GM23338 (cell line): ENCODE results near the gene SQSTM1. TPM values are rescaled to one million over a fixed set of nuclear protein-coding genes. Genes with fewer than 3 reads are reported as not detected.

Source experiments
- ATAC-seq: fragments of 200-7000 bp; cut with Tn5 transposase; 3 replicates; pipeline ENCODE4 v1.9.1; 2020
- DNase-seq: peaks from one replicate; pipeline ENCODE4 v3.0.0-alpha.2; 2015; ENCODE audit warnings: low spot score
- H2AFZ ChIP-seq: fragments of 200-600 bp; sonication (generic); 2 replicates; pipeline ENCODE4 v1.8.0; 2016; ENCODE audit warnings: antibody characterized with exemption, mild to moderate bottlenecking, moderate library complexity
- H3F3A ChIP-seq: fragments of 200-600 bp; sonication (generic); replicated peaks from 2 replicates; pipeline ENCODE4 v1.8.0; 2017; ENCODE audit warnings: antibody characterized with exemption, mixed run types, low read depth
- H3K27ac ChIP-seq: fragments of 200-600 bp; sonication (generic); 2 replicates; pipeline ENCODE4 v1.6.1; 2016; ENCODE audit warnings: low read depth
- H3K27me3 ChIP-seq: fragments of 200-600 bp; sonication (generic); 2 replicates; pipeline ENCODE4 v1.8.0; 2016; ENCODE audit warnings: mild to moderate bottlenecking, mixed run types, moderate library complexity; ENCODE audit not compliant: insufficient read depth
- H3K36me3 ChIP-seq: fragments of 200-600 bp; sonication (generic); 2 replicates; pipeline ENCODE4 v1.8.0; 2016; ENCODE audit warnings: mild to moderate bottlenecking; ENCODE audit not compliant: insufficient read depth
- H3K4me1 ChIP-seq: fragments of 200-600 bp; sonication (generic); 2 replicates; pipeline ENCODE4 v1.8.0; 2016; ENCODE audit warnings: mild to moderate bottlenecking, moderate library complexity; ENCODE audit not compliant: insufficient read depth
- H3K4me2 ChIP-seq: fragments of 200-600 bp; sonication (generic); 2 replicates; pipeline ENCODE4 v1.7.1; 2017; ENCODE audit warnings: mixed run types
- H3K4me3 ChIP-seq: fragments of 200-600 bp; sonication (generic); 2 replicates; pipeline ENCODE4 v1.6.1; 2016; ENCODE audit warnings: mixed run types
- H3K79me2 ChIP-seq: fragments of 200-600 bp; sonication (generic); replicated peaks from 2 replicates; pipeline ENCODE4 v1.8.0; 2017; ENCODE audit warnings: mild to moderate bottlenecking; ENCODE audit not compliant: insufficient read depth
- H3K9me2 ChIP-seq: fragments of 200-600 bp; sonication (generic); 2 replicates; pipeline ENCODE4 v1.8.0; 2017; ENCODE audit not compliant: insufficient read depth
- H4K20me1 ChIP-seq: fragments of 200-600 bp; sonication (generic); replicated peaks from 2 replicates; pipeline ENCODE4 v1.8.0; 2017; ENCODE audit warnings: mild to moderate bottlenecking; ENCODE audit not compliant: insufficient read depth
- H3K27ac Mint-ChIP-seq: 2 replicates; pipeline ENCODE4 v1.8.0; 2020; ENCODE audit warnings: inconsistent platforms, mild to moderate bottlenecking, moderate library complexity, mixed read lengths
- H3K27me3 Mint-ChIP-seq: 3 replicates; pipeline ENCODE4 v1.8.0; 2022; ENCODE audit warnings: low read depth, mild to moderate bottlenecking, moderate library complexity, mixed read lengths, inconsistent platforms; ENCODE audit not compliant: insufficient read depth, poor library complexity
- H3K36me3 Mint-ChIP-seq: 3 replicates; pipeline ENCODE4 v1.8.0; 2021; ENCODE audit warnings: low read depth, mild to moderate bottlenecking, inconsistent platforms, moderate library complexity, mixed read lengths
- H3K4me1 Mint-ChIP-seq: 3 replicates; pipeline ENCODE4 v1.8.0; 2020; ENCODE audit warnings: mild to moderate bottlenecking, inconsistent platforms, mixed read lengths
- H3K4me3 Mint-ChIP-seq: 3 replicates; pipeline ENCODE4 v1.8.0; 2021; ENCODE audit warnings: moderate library complexity, mild to moderate bottlenecking, inconsistent platforms, mixed read lengths
- H3K9me3 Mint-ChIP-seq: 3 replicates; pipeline ENCODE4 v1.8.0; 2020; ENCODE audit warnings: moderate library complexity, mild to moderate bottlenecking, inconsistent platforms, mixed read lengths
- CREB1 ChIP-seq: fragments of 250-450 bp; sonication (Bioruptor Pico); IDR thresholded peaks from 2 replicates; pipeline ENCODE4 v1.5.0; 2020; ENCODE audit warnings: low read depth, mild to moderate bottlenecking, moderate library complexity
- CTCF ChIP-seq, 2 experiments: fragments of 200-600 bp in 1 of 2; sonication (generic) in 1 of 2; conservative IDR thresholded peaks; 2 replicates each; pipeline versions ENCODE4 v1.5.1 to v1.6.1; 2016 to 2017; ENCODE audit warnings: antibody characterized with exemption in 2 of 2, low read depth in 2 of 2, mild to moderate bottlenecking in 2 of 2, moderate library complexity in 1 of 2
- ETS1 ChIP-seq: IDR thresholded peaks from 2 replicates; pipeline ENCODE4 v1.6.1; 2016; ENCODE audit warnings: antibody characterized with exemption
- EZH2 ChIP-seq: fragments of 200-600 bp; sonication (generic); IDR thresholded peaks from one replicate; pipeline ENCODE4 v1.8.0; 2017; ENCODE audit warnings: antibody characterized with exemption, mild to moderate bottlenecking, low read depth; ENCODE audit not compliant: unreplicated experiment
- EZH2phosphoT487 ChIP-seq: fragments of 200-600 bp; sonication (generic); IDR thresholded peaks from one replicate; pipeline ENCODE4 v1.8.1; 2018; ENCODE audit warnings: antibody characterized with exemption; ENCODE audit not compliant: unreplicated experiment
- JUNB ChIP-seq: IDR thresholded peaks from one replicate; pipeline ENCODE4 v1.6.1; 2016; ENCODE audit warnings: antibody characterized with exemption; ENCODE audit not compliant: unreplicated experiment
- NANOG ChIP-seq: IDR thresholded peaks from 2 replicates; pipeline ENCODE4 v1.6.1; 2016; ENCODE audit warnings: antibody characterized with exemption, borderline replicate concordance
- POLR2AphosphoS5 ChIP-seq: IDR thresholded peaks from 2 replicates; pipeline ENCODE4 v1.6.1; 2016; ENCODE audit warnings: antibody characterized with exemption, low read depth
- STAT1 ChIP-seq: IDR thresholded peaks from one replicate; pipeline ENCODE4 v1.6.1; 2016; ENCODE audit warnings: antibody characterized with exemption; ENCODE audit not compliant: unreplicated experiment
- ZNF114 ChIP-seq: fragments of 250-450 bp; sonication (Bioruptor Pico); IDR thresholded peaks from 2 replicates; pipeline ENCODE4 v1.5.0; 2020; ENCODE audit warnings: mild to moderate bottlenecking, moderate library complexity
- ZNF331 ChIP-seq: fragments of 250-450 bp; sonication (Bioruptor Pico); IDR thresholded peaks from 2 replicates; pipeline ENCODE4 v1.5.0; 2020; ENCODE audit warnings: low read depth, mild to moderate bottlenecking, moderate library complexity
- polyA plus RNA-seq: library from polyadenylated mRNA; unstranded; fragments of >200 nt; fragmentation: Nextera tagmentation; extraction: Ambion mirVana; gene quantifications from 2 replicates; pipeline ENCODE4 v1.2.1, GENCODE V29; 2016
- total RNA-seq: library from RNA; depleted of rRNA; stranded (reverse); fragments of >200 nt; shearing (Covaris generic); gene quantifications from 2 replicates; pipeline ENCODE4 v1.2.3, GENCODE V29; 2014
- TF ChIP-seq, protein P1 (sequence below): fragments of 250-450 bp; sonication (Bioruptor Pico); IDR thresholded peaks from 2 replicates; pipeline ENCODE4 v1.5.0; 2020; ENCODE audit warnings: mild to moderate bottlenecking, moderate library complexity
- TF ChIP-seq, protein P2 (sequence below): IDR thresholded peaks from one replicate; pipeline ENCODE4 v1.6.1; 2018; ENCODE audit warnings: antibody characterized with exemption; ENCODE audit not compliant: unreplicated experiment

SQSTM1 gene
- total and polyA plus RNA-seq, 2 experiments from 2014 or later, result 58.0 to 92.6 TPM

DNA sequence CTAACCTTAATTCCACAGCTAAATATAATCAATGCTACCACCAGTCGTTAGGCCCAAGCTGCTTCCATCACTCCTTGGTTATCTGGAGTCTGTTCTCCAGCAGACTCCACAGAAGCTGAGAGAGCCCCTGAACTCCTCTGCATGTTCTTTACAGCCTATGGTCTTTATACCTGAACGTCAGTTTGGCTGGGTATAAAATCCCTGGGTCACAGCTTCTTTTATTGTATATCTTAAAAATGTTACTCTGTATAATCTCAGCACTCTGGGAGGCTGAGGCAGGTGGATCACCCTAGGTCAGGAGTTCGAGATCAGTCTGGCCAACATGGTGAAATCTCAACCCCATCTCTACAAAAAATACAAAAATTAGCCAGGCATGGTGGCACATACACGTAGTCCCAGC is 61.6 kb downstream of the SQSTM1 start:
- Histone ChIP-seq H3K4me2 (no peak overlapping the region), H3K27me3 (no peaks in the 10 kb centered on the region), H3K79me2 (no peaks in the 10 kb centered on the region), H3K36me3 (peaks cover 24% of the 10 kb centered on the region), H4K20me1 (no peaks in the 10 kb centered on the region), H3K4me1 (no peaks in the 10 kb centered on the region), H3K9me2 (0 out of 2 replicates have a peak, but pooled peaks cover 2% of the 10 kb centered on the region), H3K27ac (no peak overlapping the region), H3K4me3 (no peak overlapping the region), H3F3A (no peaks in the 10 kb centered on the region), H2AFZ (no peak overlapping the region)
- Mint-ChIP-seq H3K4me1 (no peaks in the 10 kb centered on the region), H3K27ac (no peak overlapping the region), H3K4me3 (no peak overlapping the region), H3K27me3 (peaks cover 4% of the 10 kb centered on the region), H3K9me3 (peaks cover 39% of the 10 kb centered on the region), H3K36me3 (peaks cover 62% of the 10 kb centered on the region)
- no peak for ATAC-seq
- TF ChIP-seq ZNF114 (CRISPR knock-in tag) (no peak), CTCF (conservative IDR thresholded peaks at IDR 0.05; ENCODE audit: low read depth in 2 of 2) (no peak), JUNB (no peak), CREB1 (CRISPR knock-in tag) (no peak), ETS1 (no peak), EZH2 (no peak), STAT1 (no peak), POLR2AphosphoS5 (no peak), EZH2phosphoT487 (no peak), ZNF331 (no peak), NANOG (no peak)
- TF ChIP-seq, protein P1, sequence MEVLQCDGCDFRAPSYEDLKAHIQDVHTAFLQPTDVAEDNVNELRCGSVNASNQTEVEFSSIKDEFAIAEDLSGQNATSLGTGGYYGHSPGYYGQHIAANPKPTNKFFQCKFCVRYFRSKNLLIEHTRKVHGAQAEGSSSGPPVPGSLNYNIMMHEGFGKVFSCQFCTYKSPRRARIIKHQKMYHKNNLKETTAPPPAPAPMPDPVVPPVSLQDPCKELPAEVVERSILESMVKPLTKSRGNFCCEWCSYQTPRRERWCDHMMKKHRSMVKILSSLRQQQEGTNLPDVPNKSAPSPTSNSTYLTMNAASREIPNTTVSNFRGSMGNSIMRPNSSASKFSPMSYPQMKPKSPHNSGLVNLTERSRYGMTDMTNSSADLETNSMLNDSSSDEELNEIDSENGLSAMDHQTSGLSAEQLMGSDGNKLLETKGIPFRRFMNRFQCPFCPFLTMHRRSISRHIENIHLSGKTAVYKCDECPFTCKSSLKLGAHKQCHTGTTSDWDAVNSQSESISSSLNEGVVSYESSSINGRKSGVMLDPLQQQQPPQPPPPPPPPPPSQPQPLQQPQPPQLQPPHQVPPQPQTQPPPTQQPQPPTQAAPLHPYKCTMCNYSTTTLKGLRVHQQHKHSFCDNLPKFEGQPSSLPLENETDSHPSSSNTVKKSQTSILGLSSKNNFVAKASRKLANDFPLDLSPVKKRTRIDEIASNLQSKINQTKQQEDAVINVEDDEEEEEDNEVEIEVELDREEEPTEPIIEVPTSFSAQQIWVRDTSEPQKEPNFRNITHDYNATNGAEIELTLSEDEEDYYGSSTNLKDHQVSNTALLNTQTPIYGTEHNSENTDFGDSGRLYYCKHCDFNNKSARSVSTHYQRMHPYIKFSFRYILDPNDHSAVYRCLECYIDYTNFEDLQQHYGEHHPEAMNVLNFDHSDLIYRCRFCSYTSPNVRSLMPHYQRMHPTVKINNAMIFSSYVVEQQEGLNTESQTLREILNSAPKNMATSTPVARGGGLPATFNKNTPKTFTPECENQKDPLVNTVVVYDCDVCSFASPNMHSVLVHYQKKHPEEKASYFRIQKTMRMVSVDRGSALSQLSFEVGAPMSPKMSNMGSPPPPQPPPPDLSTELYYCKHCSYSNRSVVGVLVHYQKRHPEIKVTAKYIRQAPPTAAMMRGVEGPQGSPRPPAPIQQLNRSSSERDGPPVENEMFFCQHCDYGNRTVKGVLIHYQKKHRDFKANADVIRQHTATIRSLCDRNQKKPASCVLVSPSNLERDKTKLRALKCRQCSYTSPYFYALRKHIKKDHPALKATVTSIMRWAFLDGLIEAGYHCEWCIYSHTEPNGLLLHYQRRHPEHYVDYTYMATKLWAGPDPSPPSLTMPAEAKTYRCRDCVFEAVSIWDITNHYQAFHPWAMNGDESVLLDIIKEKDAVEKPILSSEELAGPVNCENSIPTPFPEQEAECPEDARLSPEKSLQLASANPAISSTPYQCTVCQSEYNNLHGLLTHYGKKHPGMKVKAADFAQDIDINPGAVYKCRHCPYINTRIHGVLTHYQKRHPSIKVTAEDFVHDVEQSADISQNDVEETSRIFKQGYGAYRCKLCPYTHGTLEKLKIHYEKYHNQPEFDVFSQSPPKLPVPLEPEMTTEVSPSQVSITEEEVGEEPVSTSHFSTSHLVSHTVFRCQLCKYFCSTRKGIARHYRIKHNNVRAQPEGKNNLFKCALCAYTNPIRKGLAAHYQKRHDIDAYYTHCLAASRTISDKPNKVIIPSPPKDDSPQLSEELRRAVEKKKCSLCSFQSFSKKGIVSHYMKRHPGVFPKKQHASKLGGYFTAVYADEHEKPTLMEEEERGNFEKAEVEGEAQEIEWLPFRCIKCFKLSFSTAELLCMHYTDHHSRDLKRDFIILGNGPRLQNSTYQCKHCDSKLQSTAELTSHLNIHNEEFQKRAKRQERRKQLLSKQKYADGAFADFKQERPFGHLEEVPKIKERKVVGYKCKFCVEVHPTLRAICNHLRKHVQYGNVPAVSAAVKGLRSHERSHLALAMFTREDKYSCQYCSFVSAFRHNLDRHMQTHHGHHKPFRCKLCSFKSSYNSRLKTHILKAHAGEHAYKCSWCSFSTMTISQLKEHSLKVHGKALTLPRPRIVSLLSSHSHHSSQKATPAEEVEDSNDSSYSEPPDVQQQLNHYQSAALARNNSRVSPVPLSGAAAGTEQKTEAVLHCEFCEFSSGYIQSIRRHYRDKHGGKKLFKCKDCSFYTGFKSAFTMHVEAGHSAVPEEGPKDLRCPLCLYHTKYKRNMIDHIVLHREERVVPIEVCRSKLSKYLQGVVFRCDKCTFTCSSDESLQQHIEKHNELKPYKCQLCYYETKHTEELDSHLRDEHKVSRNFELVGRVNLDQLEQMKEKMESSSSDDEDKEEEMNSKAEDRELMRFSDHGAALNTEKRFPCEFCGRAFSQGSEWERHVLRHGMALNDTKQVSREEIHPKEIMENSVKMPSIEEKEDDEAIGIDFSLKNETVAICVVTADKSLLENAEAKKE (CRISPR knock-in tag), result no peak
- TF ChIP-seq, protein P2, sequence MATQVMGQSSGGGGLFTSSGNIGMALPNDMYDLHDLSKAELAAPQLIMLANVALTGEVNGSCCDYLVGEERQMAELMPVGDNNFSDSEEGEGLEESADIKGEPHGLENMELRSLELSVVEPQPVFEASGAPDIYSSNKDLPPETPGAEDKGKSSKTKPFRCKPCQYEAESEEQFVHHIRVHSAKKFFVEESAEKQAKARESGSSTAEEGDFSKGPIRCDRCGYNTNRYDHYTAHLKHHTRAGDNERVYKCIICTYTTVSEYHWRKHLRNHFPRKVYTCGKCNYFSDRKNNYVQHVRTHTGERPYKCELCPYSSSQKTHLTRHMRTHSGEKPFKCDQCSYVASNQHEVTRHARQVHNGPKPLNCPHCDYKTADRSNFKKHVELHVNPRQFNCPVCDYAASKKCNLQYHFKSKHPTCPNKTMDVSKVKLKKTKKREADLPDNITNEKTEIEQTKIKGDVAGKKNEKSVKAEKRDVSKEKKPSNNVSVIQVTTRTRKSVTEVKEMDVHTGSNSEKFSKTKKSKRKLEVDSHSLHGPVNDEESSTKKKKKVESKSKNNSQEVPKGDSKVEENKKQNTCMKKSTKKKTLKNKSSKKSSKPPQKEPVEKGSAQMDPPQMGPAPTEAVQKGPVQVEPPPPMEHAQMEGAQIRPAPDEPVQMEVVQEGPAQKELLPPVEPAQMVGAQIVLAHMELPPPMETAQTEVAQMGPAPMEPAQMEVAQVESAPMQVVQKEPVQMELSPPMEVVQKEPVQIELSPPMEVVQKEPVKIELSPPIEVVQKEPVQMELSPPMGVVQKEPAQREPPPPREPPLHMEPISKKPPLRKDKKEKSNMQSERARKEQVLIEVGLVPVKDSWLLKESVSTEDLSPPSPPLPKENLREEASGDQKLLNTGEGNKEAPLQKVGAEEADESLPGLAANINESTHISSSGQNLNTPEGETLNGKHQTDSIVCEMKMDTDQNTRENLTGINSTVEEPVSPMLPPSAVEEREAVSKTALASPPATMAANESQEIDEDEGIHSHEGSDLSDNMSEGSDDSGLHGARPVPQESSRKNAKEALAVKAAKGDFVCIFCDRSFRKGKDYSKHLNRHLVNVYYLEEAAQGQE, result no peak
- no peak for DNase-seq
